ENCODE measurements around the gene KSR2.

Gene KSR2

DNA sequence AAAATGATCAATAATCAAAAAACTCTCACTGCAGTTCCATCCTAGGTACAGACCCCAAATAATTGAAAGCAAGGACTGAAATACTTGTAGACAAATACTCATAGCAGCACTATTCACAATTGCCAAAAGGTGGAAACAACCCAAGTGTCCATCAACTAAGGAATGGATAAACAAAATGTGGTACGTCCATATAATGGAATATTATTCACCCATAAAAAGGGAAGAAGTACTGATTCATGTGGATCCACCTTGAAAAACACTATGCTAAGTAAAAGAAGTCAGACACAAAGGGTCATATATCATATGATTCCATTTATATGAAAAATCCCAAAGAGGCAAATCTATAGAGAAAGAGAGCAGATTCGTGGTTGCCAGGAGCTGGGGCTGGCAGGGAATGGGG lies 202.8 kb downstream of the KSR2 start:
- Histone ChIP-seq H3K79me2 (ENCODE audit: control insufficient read depth, low read length) (no peaks in the 10 kb centered on the region), H3K9me2 (replicated peaks; ENCODE audit: control insufficient read depth, low read length) (no peaks in the 10 kb centered on the region), H3K4me3 (ENCODE audit: low read length) (no peak overlapping the region), H3F3A (ENCODE audit: control insufficient read depth, insufficient read depth) (no peaks in the 10 kb centered on the region), H4K20me1 (ENCODE audit: control insufficient read depth, insufficient read depth, low read depth, low read length) (no peaks in the 10 kb centered on the region), H3K27ac (ENCODE audit: low read depth, low read length) (no peak overlapping the region), H3K27me3 (ENCODE audit: control insufficient read depth, low read length) (no peaks in the 10 kb centered on the region), H3K9me3 (ENCODE audit: control insufficient read depth, insufficient read depth, low read length) (no peaks in the 10 kb centered on the region), H3K36me3 (ENCODE audit: control insufficient read depth, low read length) (no peaks in the 10 kb centered on the region), H3K4me2 (ENCODE audit: low read length) (no peak overlapping the region), H3K4me1 (ENCODE audit: control insufficient read depth, low read length) (no peaks in the 10 kb centered on the region)
- TF ChIP-seq CTCF (IDR thresholded peaks at IDR 0.05; ENCODE audit: low read depth, low read length, poor library complexity, severe bottlenecking), result no peak
- no peak for TF ChIP-seq EZH2phosphoT487 (IDR thresholded peaks at IDR 0.05; ENCODE audit: borderline replicate concordance, low read length)

DNA sequence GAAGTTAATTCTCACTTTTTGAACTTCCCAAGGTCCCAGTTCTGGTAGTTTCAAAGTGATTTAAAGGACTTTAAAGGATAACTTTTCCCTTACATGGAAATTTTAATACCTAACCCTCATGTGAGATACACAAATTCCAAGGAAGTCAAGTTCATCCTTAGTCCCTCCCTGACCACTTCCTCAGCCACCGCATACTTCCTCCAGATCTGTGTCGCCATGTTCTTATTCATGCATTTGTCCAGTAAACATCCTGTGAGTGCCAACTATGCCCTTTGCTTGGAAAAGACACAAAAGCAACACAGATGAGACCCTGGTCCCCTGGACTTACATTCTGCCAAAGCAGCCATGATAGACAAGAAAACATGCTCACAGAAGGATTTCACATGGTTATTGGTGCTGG lies 206.6 kb downstream of the KSR2 start:
- H3K27ac ChIP-seq (ENCODE audit: low read depth, low read length), result no peak overlapping the region
- H3F3A ChIP-seq (ENCODE audit: control insufficient read depth, insufficient read depth), result no peaks in the 10 kb centered on the region
- no peaks in the 10 kb centered on the region for H3K4me1 ChIP-seq (ENCODE audit: control insufficient read depth, low read length)
- no peaks in the 10 kb centered on the region for H3K27me3 ChIP-seq (ENCODE audit: control insufficient read depth, low read length)
- H4K20me1 ChIP-seq (ENCODE audit: control insufficient read depth, insufficient read depth, low read depth, low read length), result no peaks in the 10 kb centered on the region
- H3K4me2 ChIP-seq (ENCODE audit: low read length), result no peak overlapping the region
- H3K36me3 ChIP-seq (ENCODE audit: control insufficient read depth, low read length), result no peaks in the 10 kb centered on the region
- TF ChIP-seq EZH2phosphoT487 (IDR thresholded peaks at IDR 0.05; ENCODE audit: borderline replicate concordance, low read length) (no peak), CTCF (IDR thresholded peaks at IDR 0.05; ENCODE audit: low read depth, low read length, poor library complexity, severe bottlenecking) (no peak)
- no peaks in the 10 kb centered on the region for H3K79me2 ChIP-seq (ENCODE audit: control insufficient read depth, low read length)
- H3K9me3 ChIP-seq (ENCODE audit: control insufficient read depth, insufficient read depth, low read length), result no peaks in the 10 kb centered on the region
- no peaks in the 10 kb centered on the region for H3K9me2 ChIP-seq (replicated peaks; ENCODE audit: control insufficient read depth, low read length)
- no peak overlapping the region for H3K4me3 ChIP-seq (ENCODE audit: low read length)

- H3K79me2 ChIP-seq (ENCODE audit: control insufficient read depth, low read length), result no peaks in the 10 kb centered on the region
- H3K36me3 ChIP-seq (ENCODE audit: control insufficient read depth, low read length), result no peaks in the 10 kb centered on the region
- H3K9me2 ChIP-seq (replicated peaks; ENCODE audit: control insufficient read depth, low read length), result no peaks in the 10 kb centered on the region
- H3K27ac ChIP-seq (ENCODE audit: low read depth, low read length), result no peak overlapping the region
- TF ChIP-seq EZH2phosphoT487 (IDR thresholded peaks at IDR 0.05; ENCODE audit: borderline replicate concordance, low read length), result no peak
- TF ChIP-seq CTCF (IDR thresholded peaks at IDR 0.05; ENCODE audit: low read depth, low read length, poor library complexity, severe bottlenecking), result no peak
- no peak overlapping the region for H3K4me3 ChIP-seq (ENCODE audit: low read length)
- no peaks in the 10 kb centered on the region for H3F3A ChIP-seq (ENCODE audit: control insufficient read depth, insufficient read depth)
- no peaks in the 10 kb centered on the region for H4K20me1 ChIP-seq (ENCODE audit: control insufficient read depth, insufficient read depth, low read depth, low read length)
- no peaks in the 10 kb centered on the region for H3K27me3 ChIP-seq (ENCODE audit: control insufficient read depth, low read length)
- H3K9me3 ChIP-seq (ENCODE audit: control insufficient read depth, insufficient read depth, low read length), result no peaks in the 10 kb centered on the region
- H3K4me1 ChIP-seq (ENCODE audit: control insufficient read depth, low read length), result no peaks in the 10 kb centered on the region
- no peak overlapping the region for H3K4me2 ChIP-seq (ENCODE audit: low read length)
These were observed 207.2 kb downstream of the KSR2 start for GRCh38 chr12:117761528-117762100.
